A549 (cell line): ENCODE results near the gene PCARE.

ENCODE experiments used
- CHD4 ChIP-seq: fragments of 200-600 bp; sonication (generic); IDR thresholded peaks from 2 replicates; pipeline ENCODE4 v1.6.1; 2016; ENCODE audit warnings: antibody characterized with exemption, mild to moderate bottlenecking, borderline replicate concordance
- ESRRA ChIP-seq: fragments of 150-350 bp; IDR thresholded peaks from 2 replicates; pipeline ENCODE4 v1.6.1; 2014; ENCODE audit warnings: mild to moderate bottlenecking, low read length, borderline replicate concordance
- JUN ChIP-seq, 2 experiments: fragments of >200 bp; sonication (Bioruptor Twin); formaldehyde crosslinking; IDR thresholded peaks; 2 replicates in 1 of 2; 3 replicates in 1 of 2; pipeline ENCODE4 v1.6.1; 2016 to 2017
- JUNB ChIP-seq: fragments of >200 bp; sonication (Bioruptor Twin); formaldehyde crosslinking; IDR thresholded peaks from 2 replicates; pipeline ENCODE4 v1.6.1; 2016
- MAFK ChIP-seq: fragments of 450-650 bp; IDR thresholded peaks from 2 replicates; pipeline ENCODE4 v1.6.1; 2014; ENCODE audit not compliant: partially characterized antibody
- MYC ChIP-seq: IDR thresholded peaks from 2 replicates; pipeline ENCODE4 v1.6.1; 2012; ENCODE audit warnings: mild to moderate bottlenecking, inconsistent platforms, low read length, improper control_type of control experiment, borderline replicate concordance
- PHF8 ChIP-seq: fragments of 200-600 bp; sonication (generic); IDR thresholded peaks from 2 replicates; pipeline ENCODE4 v1.6.1; 2016; ENCODE audit warnings: low read depth, mild to moderate bottlenecking, antibody characterized with exemption, moderate library complexity, borderline replicate concordance
- POLR2A ChIP-seq: IDR thresholded peaks from 2 replicates; pipeline ENCODE4 v1.6.1; 2012; ENCODE audit warnings: mild to moderate bottlenecking, low read length
- POLR2AphosphoS2 ChIP-seq: conservative IDR thresholded peaks from 2 replicates; pipeline ENCODE4 v1.6.1; 2012; ENCODE audit warnings: low read length, improper control_type of control experiment, inconsistent platforms
- RAD21 ChIP-seq, 2 experiments: fragments of >200 bp in 1 of 2; sonication (Bioruptor Twin) in 1 of 2; formaldehyde crosslinking in 1 of 2; IDR thresholded peaks in 1 of 2; conservative IDR thresholded peaks in 1 of 2; 2 replicates in 1 of 2; 3 replicates in 1 of 2; pipeline ENCODE4 v1.6.1; 2012 to 2018; ENCODE audit warnings: inconsistent platforms in 1 of 2
- SMC3 ChIP-seq: fragments of >200 bp; sonication (Bioruptor Twin); formaldehyde crosslinking; IDR thresholded peaks from 3 replicates; pipeline ENCODE4 v1.6.1; 2018; ENCODE audit warnings: inconsistent platforms
- TF ChIP-seq, protein P1 (sequence below): fragments of 200-600 bp; sonication (generic); IDR thresholded peaks from 2 replicates; pipeline ENCODE4 v1.6.1; 2016; ENCODE audit warnings: antibody characterized with exemption, mild to moderate bottlenecking, moderate library complexity
- TF ChIP-seq, protein P2 (sequence below): fragments of >200 bp; sonication (Bioruptor Twin); formaldehyde crosslinking; IDR thresholded peaks from 3 replicates; pipeline ENCODE4 v1.5.1; 2016
- TF ChIP-seq, protein P3 (sequence below): IDR thresholded peaks from 2 replicates; pipeline ENCODE4 v1.6.1; 2012

DNA sequence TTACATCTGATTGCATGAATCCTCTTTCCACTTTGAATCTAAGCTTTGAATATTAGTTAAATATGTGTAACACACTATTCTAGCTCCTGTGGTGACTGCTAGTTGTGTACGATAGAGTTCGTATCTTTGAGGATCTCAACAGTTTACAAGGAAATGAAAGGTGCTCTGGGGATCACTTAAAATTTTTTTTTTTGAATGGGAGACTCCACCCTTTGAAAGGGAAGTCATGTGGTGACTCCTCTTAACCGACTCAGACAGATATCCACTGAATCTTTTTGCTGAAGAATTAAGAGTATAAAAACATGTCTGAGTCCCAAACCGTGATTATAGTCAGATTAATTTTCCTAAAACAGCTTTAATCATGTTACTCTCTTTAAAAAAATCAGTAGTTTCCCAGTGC, 44.9 kb upstream of the PCARE start:
- TF ChIP-seq, protein P1, sequence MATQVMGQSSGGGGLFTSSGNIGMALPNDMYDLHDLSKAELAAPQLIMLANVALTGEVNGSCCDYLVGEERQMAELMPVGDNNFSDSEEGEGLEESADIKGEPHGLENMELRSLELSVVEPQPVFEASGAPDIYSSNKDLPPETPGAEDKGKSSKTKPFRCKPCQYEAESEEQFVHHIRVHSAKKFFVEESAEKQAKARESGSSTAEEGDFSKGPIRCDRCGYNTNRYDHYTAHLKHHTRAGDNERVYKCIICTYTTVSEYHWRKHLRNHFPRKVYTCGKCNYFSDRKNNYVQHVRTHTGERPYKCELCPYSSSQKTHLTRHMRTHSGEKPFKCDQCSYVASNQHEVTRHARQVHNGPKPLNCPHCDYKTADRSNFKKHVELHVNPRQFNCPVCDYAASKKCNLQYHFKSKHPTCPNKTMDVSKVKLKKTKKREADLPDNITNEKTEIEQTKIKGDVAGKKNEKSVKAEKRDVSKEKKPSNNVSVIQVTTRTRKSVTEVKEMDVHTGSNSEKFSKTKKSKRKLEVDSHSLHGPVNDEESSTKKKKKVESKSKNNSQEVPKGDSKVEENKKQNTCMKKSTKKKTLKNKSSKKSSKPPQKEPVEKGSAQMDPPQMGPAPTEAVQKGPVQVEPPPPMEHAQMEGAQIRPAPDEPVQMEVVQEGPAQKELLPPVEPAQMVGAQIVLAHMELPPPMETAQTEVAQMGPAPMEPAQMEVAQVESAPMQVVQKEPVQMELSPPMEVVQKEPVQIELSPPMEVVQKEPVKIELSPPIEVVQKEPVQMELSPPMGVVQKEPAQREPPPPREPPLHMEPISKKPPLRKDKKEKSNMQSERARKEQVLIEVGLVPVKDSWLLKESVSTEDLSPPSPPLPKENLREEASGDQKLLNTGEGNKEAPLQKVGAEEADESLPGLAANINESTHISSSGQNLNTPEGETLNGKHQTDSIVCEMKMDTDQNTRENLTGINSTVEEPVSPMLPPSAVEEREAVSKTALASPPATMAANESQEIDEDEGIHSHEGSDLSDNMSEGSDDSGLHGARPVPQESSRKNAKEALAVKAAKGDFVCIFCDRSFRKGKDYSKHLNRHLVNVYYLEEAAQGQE, result no peak
- TF ChIP-seq, protein P2, sequence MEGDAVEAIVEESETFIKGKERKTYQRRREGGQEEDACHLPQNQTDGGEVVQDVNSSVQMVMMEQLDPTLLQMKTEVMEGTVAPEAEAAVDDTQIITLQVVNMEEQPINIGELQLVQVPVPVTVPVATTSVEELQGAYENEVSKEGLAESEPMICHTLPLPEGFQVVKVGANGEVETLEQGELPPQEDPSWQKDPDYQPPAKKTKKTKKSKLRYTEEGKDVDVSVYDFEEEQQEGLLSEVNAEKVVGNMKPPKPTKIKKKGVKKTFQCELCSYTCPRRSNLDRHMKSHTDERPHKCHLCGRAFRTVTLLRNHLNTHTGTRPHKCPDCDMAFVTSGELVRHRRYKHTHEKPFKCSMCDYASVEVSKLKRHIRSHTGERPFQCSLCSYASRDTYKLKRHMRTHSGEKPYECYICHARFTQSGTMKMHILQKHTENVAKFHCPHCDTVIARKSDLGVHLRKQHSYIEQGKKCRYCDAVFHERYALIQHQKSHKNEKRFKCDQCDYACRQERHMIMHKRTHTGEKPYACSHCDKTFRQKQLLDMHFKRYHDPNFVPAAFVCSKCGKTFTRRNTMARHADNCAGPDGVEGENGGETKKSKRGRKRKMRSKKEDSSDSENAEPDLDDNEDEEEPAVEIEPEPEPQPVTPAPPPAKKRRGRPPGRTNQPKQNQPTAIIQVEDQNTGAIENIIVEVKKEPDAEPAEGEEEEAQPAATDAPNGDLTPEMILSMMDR, result no peak
- no peak for TF ChIP-seq POLR2AphosphoS2
- TF ChIP-seq JUN (IDR thresholded peaks at IDR 0.05), result no peak
- TF ChIP-seq POLR2A, result no peak
- no peak for TF ChIP-seq CHD4
- no peak for TF ChIP-seq MAFK
- TF ChIP-seq PHF8, result no peak
- TF ChIP-seq, protein P3, sequence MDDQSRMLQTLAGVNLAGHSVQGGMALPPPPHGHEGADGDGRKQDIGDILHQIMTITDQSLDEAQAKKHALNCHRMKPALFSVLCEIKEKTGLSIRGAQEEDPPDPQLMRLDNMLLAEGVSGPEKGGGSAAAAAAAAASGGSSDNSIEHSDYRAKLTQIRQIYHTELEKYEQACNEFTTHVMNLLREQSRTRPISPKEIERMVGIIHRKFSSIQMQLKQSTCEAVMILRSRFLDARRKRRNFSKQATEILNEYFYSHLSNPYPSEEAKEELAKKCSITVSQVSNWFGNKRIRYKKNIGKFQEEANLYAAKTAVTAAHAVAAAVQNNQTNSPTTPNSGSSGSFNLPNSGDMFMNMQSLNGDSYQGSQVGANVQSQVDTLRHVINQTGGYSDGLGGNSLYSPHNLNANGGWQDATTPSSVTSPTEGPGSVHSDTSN, result no peak
- TF ChIP-seq MYC, result no peak
- TF ChIP-seq ESRRA, result no peak
- TF ChIP-seq JUNB, result no peak
- no peak for TF ChIP-seq SMC3
- TF ChIP-seq RAD21 (conservative IDR thresholded peaks at IDR 0.05 in 1 of 2, IDR thresholded peaks at IDR 0.05 in 1 of 2), result no peak
